Memory B cell (primary cell): ENCODE data around the gene SH2D4B.
A peak's percentile ranks its signal among the peaks of the same experiment; 100 is the strongest.

ENCODE experiments used
- ATAC-seq: fragments of 150-1000 bp; cut with Tn5 transposase; 2 replicates; pipeline ENCODE4 v1.10.0; 2021; ENCODE audit warnings: low read depth, mild to moderate bottlenecking, moderate library complexity
- DNase-seq, 2 donors: peaks; one replicate each; pipeline ENCODE4 v3.0.0; 2022; ENCODE audit warnings: low spot score in 2 of 2
- H3K27ac Mint-ChIP-seq: one replicate; pipeline ENCODE4 v1.8.0; 2022; ENCODE audit warnings: mild to moderate bottlenecking, moderate library complexity, mixed read lengths
- H3K27me3 Mint-ChIP-seq: one replicate; pipeline ENCODE4 v1.8.0; 2022; ENCODE audit warnings: mixed read lengths
- H3K36me3 Mint-ChIP-seq: one replicate; pipeline ENCODE4 v1.8.0; 2022; ENCODE audit warnings: mild to moderate bottlenecking, mixed read lengths
- H3K4me1 Mint-ChIP-seq: one replicate; pipeline ENCODE4 v1.8.0; 2022; ENCODE audit warnings: mixed read lengths
- H3K4me3 Mint-ChIP-seq: one replicate; pipeline ENCODE4 v1.8.0; 2022; ENCODE audit warnings: mild to moderate bottlenecking, moderate library complexity, mixed read lengths
- H3K9me3 Mint-ChIP-seq: one replicate; pipeline ENCODE4 v1.8.0; 2022; ENCODE audit warnings: mixed read lengths

The SH2D4B gene

DNA sequence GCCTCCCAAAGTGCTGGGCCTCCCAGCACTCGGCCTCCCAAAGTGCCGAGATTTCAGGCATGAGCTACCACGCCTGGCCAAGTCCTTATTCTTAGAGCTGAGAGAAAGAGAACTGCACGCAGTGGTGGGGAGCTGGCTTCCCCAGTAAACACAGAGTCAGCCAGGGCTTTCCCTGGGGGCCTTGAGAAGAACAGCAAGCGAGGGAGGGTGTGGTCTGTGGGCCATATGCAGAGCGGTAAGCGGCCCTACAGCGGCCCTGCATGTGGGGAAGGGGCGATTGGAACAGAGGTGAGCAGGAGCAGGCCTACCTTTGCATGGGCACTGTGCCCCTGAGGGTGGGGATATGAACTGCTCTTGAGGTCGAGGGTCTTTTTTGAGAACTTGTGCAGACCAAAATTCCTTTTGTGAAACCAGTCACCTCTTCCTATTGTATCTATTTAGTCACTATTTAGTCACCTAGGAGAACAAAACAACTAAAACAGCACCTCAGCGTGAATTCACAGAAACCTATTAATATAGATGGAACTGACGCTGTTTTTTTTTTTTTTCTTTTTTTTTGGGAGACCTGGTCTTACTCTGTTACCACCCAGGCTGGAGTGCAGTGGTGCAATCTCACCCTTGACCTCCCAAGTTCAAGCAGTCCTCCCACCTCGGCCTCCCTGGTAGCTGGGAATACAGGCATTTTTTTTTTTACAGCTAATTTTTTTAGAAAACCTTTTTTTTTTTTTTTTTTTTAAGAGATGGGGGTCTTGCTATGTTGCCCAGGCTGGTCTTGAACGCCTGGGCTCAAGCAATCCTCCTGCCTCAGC is 36.9 kb upstream of the SH2D4B start:
- H3K4me1 Mint-ChIP-seq = peaks cover 59% of the 10 kb centered on the region
- no peaks in the 10 kb centered on the region for H3K27me3 Mint-ChIP-seq
- H3K9me3 Mint-ChIP-seq = peaks cover 5% of the 10 kb centered on the region
- ATAC-seq (peak; percentile 87), DNase-seq (peak; percentile 30 to 43)
- peaks cover 19% of the 10 kb centered on the region for H3K36me3 Mint-ChIP-seq
- H3K27ac Mint-ChIP-seq = peak overlapping the region; percentile 82
- peak overlapping the region; percentile 69 for H3K4me3 Mint-ChIP-seq

DNA sequence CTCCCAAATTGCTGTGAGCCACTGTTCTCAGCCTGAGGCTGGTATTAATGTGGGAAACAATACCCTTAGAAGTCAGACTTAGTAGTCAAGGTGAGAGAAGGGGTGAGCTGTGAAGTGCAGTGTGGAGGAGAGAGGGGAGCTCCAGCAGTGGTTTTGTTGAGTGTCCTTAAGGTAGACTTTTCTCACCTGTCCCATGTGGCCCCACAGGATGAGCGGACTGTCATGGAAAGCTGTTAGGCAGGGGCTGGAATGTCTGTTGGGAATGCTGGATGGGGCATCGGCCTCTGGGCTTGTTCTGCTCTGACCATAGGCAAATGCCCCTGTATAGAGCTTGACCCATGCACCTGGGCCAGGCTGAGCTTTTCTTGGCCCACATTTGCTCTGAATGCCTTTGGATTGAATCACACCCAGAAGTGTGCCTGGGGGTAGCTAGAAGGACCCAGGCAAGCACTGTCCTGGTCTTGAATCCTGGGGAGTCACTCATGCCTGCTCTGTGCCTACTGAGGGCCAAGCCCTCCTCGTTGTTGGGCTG is 36.3 kb upstream of the SH2D4B start:
- Mint-ChIP-seq H3K27me3 (no peaks in the 10 kb centered on the region), H3K27ac (peak overlapping the region; percentile 82), H3K4me1 (peaks cover 59% of the 10 kb centered on the region), H3K4me3 (no peak overlapping the region), H3K36me3 (peaks cover 15% of the 10 kb centered on the region), H3K9me3 (peaks cover 5% of the 10 kb centered on the region)
- ATAC-seq (no peak), DNase-seq (no peak)

DNA sequence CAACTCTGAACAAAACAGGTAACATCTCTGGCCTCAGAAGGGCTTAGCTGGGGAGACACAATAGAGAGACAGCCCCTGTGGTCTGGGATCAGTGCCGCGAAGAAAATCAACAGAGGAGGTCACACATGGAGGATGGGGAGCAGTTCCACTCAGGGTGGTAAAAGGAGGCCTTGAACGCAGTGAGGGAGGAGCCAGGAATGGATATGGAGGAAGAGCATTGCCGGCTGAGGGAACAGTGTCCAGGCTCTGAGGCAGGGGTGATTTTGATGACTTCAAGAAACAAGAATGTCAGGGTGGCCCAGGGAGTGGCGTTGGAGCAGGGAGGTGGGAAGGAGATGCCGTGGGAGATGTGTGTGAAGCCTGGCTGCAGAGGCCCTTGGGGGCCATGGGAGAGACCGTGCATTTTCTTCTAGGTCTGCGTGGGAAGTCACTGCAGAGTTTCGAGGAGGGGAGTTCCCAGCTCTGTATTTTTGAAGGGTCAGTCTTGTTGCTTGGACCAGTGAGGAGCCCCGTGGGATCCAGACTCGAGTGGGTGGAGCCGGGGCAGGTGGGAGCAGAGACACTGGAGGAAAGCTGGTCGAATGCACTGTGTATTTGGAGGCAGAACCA is 35.7 kb upstream of the SH2D4B start:
- no peak for DNase-seq
- Mint-ChIP-seq H3K27me3 (no peaks in the 10 kb centered on the region), H3K9me3 (no peaks in the 10 kb centered on the region), H3K36me3 (peaks cover 10% of the 10 kb centered on the region), H3K4me3 (no peak overlapping the region), H3K27ac (peak overlapping the region; percentile 82), H3K4me1 (peaks cover 59% of the 10 kb centered on the region)
- ATAC-seq = no peak

DNA sequence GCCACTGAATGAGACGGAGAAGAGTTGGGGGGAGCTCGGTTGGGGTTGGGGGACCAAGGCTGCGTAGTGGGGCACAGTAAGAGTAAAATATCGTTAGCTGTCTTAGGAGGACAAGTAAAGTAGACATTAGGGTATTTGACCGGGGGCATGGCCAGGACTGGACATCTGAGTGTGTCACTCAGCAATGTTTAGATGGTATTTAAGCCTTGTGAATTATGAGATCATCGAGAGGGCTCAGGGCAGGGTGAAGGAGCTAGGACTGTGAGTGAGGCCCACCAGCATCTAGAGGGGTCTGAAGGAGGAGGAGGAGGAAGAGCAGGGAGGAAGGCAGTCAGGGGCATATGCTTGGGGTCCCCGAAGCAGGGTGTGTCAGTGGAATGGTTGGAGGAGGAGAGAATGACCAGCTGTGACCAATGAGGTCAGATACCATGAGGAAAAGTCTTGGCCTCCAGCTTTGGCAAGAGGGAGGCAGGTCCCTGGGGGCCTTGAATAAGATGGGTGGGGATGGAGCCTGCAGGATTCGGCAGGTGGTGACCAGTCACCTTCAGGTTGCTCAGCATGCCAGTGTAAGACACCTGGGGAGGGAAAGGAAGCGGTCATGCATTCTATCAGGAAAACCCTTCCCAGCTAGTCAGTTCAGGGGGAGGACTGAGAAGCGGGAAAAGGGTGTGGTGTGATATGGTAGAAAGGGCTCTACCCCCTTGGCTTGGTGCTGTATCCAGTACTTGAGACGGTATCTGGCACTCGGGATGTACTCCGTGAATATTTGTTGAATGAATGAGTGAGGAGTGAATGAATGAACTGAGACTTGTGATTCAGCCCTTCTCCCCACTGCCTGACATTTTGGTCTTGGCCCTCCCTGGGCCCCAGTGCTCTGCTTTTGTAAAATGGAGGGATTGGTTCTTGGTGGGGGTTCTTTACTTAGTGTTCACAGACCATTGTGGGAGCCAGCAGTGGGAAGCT is 34.8 kb upstream of the SH2D4B start:
- no peak for DNase-seq
- H3K27ac Mint-ChIP-seq = peak overlapping the region; percentile 82
- H3K4me1 Mint-ChIP-seq = peaks cover 59% of the 10 kb centered on the region
- no peak for ATAC-seq
- H3K36me3 Mint-ChIP-seq = peaks cover 9% of the 10 kb centered on the region
- H3K4me3 Mint-ChIP-seq = no peak overlapping the region
- no peaks in the 10 kb centered on the region for H3K27me3 Mint-ChIP-seq
- H3K9me3 Mint-ChIP-seq = no peaks in the 10 kb centered on the region

DNA sequence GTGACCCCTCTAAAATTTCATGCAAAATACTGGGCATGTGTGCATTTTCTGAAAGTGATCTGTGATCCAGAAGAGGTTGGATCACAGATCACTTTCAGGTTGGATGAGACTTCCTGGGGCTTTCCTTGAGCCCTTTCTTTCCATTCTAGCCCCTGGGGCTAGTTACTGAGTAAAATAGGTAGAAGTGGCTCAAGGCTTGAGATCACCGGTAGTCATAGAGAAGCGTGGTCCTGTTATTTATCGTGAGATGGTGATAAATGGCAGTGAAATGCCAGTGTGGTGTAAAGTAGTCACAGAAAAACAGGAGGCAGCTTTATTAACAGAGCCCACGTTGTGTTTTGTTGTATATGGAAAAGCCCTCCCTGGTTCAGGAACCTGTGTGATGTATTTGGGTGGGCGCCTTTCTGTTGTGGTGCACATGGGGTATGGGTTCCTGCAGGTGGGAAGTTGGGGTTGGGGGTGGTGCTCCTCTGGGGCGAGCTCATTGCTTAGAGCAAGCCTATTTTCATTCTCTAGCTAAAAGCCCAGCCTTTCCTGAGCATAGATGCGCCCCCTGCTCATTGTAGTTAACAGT is 34.0 kb upstream of the SH2D4B start:
- Mint-ChIP-seq H3K27me3 (no peaks in the 10 kb centered on the region), H3K27ac (peak overlapping the region; percentile 82), H3K36me3 (peaks cover 9% of the 10 kb centered on the region), H3K4me1 (peaks cover 55% of the 10 kb centered on the region), H3K9me3 (no peaks in the 10 kb centered on the region), H3K4me3 (no peak overlapping the region)
- no peak for DNase-seq
- ATAC-seq = no peak

DNA sequence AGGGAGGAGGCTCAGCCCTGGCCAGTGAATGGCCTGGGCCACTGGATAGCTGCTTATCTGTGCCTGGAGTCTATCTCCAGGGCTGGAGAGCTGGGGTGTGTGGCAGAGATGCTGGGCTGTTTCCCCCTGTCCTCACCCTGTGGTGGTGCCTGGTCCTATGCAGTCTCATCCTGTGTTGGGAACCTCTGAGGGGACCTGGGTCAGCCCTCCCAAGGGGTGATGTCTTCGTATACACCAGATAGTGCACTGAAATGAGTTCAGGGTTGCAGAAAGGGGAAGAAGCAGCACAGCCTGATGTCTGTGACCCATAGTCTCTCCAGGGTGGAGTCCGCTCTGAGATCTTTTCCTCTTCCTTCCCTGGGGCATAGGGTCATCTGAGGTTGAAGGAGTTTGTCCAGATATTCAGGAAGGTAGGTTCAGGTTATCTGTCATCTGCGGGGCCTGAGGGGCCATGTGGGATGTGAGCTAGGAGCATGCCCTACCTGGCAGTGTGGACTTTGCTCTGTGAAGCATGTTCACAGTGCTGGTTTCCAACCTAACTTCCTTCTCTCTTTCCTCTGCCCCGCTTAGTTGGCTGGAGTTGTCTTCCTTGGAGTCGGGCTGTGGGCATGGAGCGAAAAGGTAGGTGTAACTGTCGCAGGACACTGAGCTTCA is 33.4 kb upstream of the SH2D4B start:
- ATAC-seq (no peak), DNase-seq (no peak)
- peaks cover 51% of the 10 kb centered on the region for H3K4me1 Mint-ChIP-seq
- H3K4me3 Mint-ChIP-seq = no peak overlapping the region
- H3K9me3 Mint-ChIP-seq = no peaks in the 10 kb centered on the region
- peaks cover 9% of the 10 kb centered on the region for H3K36me3 Mint-ChIP-seq
- H3K27me3 Mint-ChIP-seq = no peaks in the 10 kb centered on the region
- H3K27ac Mint-ChIP-seq = peak overlapping the region; percentile 82

DNA sequence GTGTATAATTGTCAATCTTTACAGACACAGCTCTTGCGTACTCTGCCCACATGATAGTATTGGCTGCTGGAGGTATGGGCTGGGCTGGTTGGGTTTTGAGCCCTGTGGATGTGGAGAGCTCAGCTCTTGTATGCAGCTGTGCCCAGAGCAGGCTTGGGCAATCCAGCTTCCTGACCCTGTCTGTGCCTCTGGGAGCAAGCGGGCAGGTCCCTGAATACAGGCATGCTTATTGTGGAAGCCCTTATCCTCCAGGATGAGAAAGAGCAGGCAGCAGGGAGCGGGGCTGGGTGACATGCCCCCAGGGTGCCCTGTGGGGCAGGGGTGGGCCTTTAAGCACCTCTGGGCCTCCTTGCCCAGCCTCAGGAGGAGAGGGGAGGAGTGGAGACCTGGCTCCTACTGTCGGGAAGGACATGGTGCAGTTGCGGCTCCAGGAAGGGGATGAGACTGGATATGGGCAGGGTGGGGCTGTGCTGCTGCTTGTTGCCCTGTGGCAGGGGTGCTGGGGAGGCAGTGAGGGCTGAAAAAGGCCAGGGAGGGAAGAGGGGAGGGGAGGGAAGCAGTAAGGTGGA is 32.7 kb upstream of the SH2D4B start:
- Mint-ChIP-seq H3K36me3 (peaks cover 14% of the 10 kb centered on the region), H3K27me3 (no peaks in the 10 kb centered on the region), H3K4me3 (no peak overlapping the region), H3K4me1 (peaks cover 45% of the 10 kb centered on the region), H3K27ac (peak overlapping the region; percentile 82), H3K9me3 (no peaks in the 10 kb centered on the region)
- no peak for ATAC-seq
- DNase-seq = no peak

DNA sequence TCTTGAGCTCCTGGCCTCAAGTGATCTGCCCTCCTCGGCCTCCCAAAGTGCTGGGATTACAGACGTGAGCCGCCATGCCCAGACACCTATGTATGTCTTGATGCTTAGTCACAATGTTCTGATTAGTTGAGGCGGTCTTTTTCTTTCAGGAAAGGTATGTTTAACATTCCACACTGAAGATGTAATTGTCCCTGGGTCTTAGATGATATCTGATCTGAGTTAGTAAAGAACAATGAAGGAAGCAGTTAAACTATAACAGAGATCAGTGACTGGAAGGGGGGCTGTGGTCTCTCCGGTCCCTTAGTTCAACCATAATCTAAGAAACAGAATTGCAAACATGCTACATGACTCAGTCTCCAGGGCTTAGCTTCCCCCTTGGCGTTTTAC is 31.5 kb upstream of the SH2D4B start:
- DNase-seq = no peak
- no peak for ATAC-seq
- Mint-ChIP-seq H3K27ac (no peak overlapping the region), H3K4me1 (peaks cover 39% of the 10 kb centered on the region), H3K4me3 (no peak overlapping the region), H3K9me3 (no peaks in the 10 kb centered on the region), H3K36me3 (peaks cover 16% of the 10 kb centered on the region), H3K27me3 (no peaks in the 10 kb centered on the region)

DNA sequence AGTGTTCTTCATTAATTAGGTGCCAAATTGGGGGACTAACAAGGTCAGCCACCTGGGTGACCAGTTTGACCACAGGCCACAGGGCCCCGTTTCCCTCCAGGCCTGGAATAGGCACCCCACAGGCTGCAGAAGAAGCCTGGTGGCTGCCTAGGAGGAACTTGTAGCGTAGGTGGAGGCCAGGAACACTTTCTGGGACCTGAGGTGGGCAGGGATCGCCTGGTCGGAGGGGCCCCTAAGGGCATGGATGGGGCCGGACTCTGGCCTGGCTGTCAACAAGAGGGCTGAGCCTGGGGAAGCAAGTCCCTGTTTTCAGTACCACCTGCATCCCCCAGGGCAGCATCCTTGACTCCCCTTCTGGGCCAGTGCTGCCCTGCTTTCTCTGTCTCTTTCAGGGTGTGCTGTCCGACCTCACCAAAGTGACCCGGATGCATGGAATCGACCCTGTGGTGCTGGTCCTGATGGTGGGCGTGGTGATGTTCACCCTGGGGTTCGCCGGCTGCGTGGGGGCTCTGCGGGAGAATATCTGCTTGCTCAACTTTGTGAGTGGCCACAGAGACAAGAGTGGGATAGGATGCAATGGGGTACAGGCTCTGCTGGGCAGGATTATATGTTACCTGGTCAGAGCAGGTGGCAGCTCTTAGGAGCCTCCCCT is 30.7 kb upstream of the SH2D4B start:
- Mint-ChIP-seq H3K9me3 (no peaks in the 10 kb centered on the region), H3K4me1 (peaks cover 33% of the 10 kb centered on the region), H3K36me3 (peaks cover 14% of the 10 kb centered on the region), H3K27ac (no peak overlapping the region), H3K27me3 (no peaks in the 10 kb centered on the region), H3K4me3 (no peak overlapping the region)
- DNase-seq = no peak
- ATAC-seq = no peak

DNA sequence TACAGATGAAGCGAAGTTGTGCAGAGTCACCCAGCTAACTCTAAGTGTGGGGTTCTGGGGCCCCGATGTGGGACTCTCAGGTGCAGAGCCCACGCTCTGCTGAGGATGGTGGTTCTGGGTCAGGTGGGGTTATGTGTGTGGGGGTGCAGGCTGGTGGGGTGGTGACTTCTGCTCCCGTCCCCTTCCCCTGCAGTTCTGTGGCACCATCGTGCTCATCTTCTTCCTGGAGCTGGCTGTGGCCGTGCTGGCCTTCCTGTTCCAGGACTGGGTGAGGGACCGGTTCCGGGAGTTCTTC is 28.6 kb upstream of the SH2D4B start:
- no peaks in the 10 kb centered on the region for H3K27me3 Mint-ChIP-seq
- ATAC-seq (no peak), DNase-seq (no peak)
- H3K4me1 Mint-ChIP-seq = peaks cover 15% of the 10 kb centered on the region
- H3K36me3 Mint-ChIP-seq = peaks cover 20% of the 10 kb centered on the region
- no peak overlapping the region for H3K4me3 Mint-ChIP-seq
- no peaks in the 10 kb centered on the region for H3K9me3 Mint-ChIP-seq
- no peak overlapping the region for H3K27ac Mint-ChIP-seq

DNA sequence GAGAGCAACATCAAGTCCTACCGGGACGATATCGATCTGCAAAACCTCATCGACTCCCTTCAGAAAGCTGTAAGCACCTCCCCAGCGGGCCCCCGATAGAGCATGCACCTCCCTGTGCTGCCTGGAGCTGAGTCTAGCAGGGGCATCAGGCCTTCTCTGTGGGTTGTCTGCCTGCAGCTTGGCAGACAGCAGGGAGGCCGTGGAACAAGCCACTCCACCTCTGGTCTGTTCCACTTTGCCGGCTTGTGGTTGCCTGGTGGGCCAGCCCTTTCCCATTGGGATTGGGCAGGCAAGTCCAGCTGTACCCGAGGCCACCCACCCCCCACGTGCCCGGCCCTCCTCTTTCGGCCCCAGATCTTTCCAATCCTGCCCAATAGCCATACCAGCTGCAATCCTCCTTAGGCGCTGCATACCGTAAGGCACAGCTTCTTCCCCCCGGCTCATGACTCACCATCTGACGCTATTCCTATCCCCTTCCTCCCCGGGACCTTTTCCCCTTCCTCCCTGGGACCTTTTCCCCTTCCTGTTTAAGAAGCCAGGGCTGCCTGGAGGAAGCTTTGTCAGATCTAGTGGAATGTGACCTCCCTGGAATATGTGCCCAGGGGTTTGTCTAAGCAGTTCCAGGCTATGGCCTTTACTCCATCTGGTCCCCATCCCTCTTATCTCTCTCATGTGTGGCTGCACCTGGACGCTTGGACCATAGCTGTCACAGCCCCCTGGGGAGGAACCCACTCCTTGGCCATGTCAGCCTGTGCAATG is 28.1 kb upstream of the SH2D4B start:
- no peak for DNase-seq
- Mint-ChIP-seq H3K9me3 (no peaks in the 10 kb centered on the region), H3K4me3 (no peak overlapping the region), H3K27me3 (no peaks in the 10 kb centered on the region), H3K27ac (no peak overlapping the region), H3K4me1 (peaks cover 9% of the 10 kb centered on the region), H3K36me3 (peaks cover 26% of the 10 kb centered on the region)
- no peak for ATAC-seq

DNA sequence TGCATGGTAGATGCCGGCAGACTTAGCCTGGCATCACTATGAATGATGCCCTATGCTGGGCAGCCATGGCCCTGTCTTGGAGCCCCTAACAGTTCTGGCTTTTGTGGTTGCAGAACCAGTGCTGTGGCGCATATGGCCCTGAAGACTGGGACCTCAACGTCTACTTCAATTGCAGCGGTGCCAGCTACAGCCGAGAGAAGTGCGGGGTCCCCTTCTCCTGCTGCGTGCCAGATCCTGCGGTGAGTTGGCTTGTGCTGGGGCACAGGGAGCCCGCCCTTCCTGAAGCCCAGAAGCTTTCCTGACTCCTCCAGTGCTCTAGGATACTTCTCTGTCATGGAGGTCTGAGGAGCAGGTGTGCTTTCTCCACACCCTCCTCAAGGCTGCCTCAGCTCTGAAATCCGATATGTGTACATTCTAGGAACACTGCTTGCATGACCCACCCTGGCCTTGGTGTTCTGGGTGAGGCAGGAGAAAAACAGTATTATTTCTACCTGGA is 25.6 kb upstream of the SH2D4B start:
- H3K36me3 Mint-ChIP-seq = peaks cover 30% of the 10 kb centered on the region
- no peaks in the 10 kb centered on the region for H3K27me3 Mint-ChIP-seq
- peak overlapping the region; percentile 4 for H3K27ac Mint-ChIP-seq
- H3K4me1 Mint-ChIP-seq = peaks cover 3% of the 10 kb centered on the region
- no peak overlapping the region for H3K4me3 Mint-ChIP-seq
- no peak for ATAC-seq
- no peaks in the 10 kb centered on the region for H3K9me3 Mint-ChIP-seq
- DNase-seq = no peak
